Fibroblast of pulmonary artery (primary cell): Measurements from ENCODE around the gene SLAIN2.
"Not testable (repeated sequence)": the region's sequence is repeated elsewhere in the genome, so short reads cannot be mapped to it uniquely, and the experiment has no call there.

Source experiments
- DNase-seq: peaks from one replicate; pipeline ENCODE4 v3.0.0-alpha.2; 2010; ENCODE audit warnings: low read depth
- H3K4me3 ChIP-seq: replicated peaks from 2 replicates; pipeline ENCODE4 v1.5.1; 2011; ENCODE audit warnings: low read depth, mild to moderate bottlenecking, control low read depth, low read length, moderate library complexity
- TF ChIP-seq, protein P1 (sequence below): IDR thresholded peaks from 2 replicates; pipeline ENCODE4 v1.5.1; 2011; ENCODE audit warnings: mild to moderate bottlenecking, control low read depth, low read length, inconsistent platforms; ENCODE audit errors: missing control alignments

SLAIN2 gene

DNA sequence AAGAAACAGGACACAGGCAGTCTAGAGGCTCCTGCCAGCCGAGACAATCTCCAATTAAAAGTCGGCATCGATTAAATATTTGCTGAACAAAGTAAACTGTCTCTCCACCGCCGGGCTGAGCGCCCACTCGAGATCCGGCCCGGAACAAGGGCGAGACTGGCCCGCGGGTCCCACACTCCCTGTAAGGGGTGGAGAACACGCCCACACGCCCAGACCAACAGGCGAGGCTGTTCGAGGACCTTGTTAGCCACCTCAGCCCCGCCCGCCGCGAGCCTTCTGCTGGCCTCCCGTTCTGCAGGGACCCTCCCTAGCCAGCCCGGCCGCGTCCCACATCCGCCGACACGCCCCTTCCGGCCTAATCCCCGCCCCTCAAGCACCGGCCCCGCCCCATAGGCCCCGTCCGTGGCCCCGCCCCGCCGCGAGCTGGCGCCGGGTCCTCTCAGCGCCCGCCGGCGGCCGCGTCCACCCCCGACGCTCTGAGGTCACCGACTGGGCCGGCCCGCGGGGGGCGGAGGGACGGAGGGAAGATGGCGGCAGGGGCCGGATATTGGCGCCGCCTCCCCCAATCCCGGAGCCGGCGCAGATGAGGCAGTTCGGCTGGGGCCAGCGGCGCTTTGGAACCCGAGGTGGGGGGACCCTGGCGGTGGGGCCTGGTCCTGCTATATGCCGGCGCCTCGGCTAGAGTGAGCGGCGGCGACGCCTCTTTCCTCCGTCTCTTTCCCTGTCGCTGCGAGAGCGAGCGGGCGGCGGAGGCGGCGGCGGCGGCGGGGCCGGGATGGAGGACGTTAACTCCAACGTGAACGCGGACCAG is at the start of gene SLAIN2:
TSS of gene SLAIN2 (plus strand) at position 565 of the 811 bp plus-strand sequence. CDS start at position 776, 211 bp downstream.
- peak; percentile 99 for DNase-seq
- peak within 1 kb of the TSS; percentile 90 for H3K4me3 ChIP-seq
- TF ChIP-seq, protein P1, sequence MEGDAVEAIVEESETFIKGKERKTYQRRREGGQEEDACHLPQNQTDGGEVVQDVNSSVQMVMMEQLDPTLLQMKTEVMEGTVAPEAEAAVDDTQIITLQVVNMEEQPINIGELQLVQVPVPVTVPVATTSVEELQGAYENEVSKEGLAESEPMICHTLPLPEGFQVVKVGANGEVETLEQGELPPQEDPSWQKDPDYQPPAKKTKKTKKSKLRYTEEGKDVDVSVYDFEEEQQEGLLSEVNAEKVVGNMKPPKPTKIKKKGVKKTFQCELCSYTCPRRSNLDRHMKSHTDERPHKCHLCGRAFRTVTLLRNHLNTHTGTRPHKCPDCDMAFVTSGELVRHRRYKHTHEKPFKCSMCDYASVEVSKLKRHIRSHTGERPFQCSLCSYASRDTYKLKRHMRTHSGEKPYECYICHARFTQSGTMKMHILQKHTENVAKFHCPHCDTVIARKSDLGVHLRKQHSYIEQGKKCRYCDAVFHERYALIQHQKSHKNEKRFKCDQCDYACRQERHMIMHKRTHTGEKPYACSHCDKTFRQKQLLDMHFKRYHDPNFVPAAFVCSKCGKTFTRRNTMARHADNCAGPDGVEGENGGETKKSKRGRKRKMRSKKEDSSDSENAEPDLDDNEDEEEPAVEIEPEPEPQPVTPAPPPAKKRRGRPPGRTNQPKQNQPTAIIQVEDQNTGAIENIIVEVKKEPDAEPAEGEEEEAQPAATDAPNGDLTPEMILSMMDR = peak; percentile 10

GRCh38 chr4:48292218-48292790 is 49.0 kb upstream of the SLAIN2 start:
- not testable (repeated sequence) for DNase-seq, H3K4me3 ChIP-seq

DNA sequence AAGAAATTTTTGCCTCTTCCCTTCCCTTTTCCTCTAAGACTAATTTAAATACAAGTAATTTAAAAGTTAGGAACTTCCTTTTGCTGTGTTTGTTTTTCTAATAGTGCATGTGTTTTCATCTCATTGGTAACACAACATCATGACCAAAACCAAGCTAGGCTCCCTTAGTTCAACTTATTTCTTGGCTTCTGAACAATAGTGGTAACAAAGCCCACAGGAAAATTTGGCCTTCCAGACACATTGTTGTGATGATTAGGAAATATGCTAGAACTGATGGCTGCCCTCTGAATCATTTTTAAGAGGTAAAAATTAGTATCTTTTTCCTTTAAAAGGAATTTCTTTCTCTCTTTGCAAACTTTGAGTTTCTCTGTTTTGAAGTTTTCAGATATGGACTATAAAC is 46.2 kb upstream of the SLAIN2 start:
- peak; percentile 29 for DNase-seq
- H3K4me3 ChIP-seq = no peak overlapping the region
- TF ChIP-seq, protein P1 = no peak

DNA sequence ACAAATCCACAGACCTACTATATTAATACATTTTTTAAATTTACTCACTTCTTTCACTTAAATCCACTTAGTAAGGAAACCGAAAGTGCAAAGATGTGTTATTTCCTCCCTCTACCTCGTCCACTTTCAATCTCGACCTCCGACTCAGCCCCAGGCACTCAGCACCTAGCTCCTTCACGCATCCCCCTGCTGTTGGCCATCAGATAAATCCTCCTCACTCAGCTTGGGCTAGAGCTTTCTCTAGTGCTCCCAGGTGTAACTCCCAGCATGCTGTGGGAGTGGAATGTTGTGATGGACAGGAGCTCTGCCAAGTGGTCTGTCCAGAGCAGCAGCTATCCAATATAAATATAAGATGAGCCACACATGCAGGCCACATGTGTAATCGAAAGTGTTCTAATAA is 45.0 kb upstream of the SLAIN2 start:
- no peak overlapping the region for H3K4me3 ChIP-seq
- TF ChIP-seq, protein P1 = no peak
- no peak for DNase-seq

DNA sequence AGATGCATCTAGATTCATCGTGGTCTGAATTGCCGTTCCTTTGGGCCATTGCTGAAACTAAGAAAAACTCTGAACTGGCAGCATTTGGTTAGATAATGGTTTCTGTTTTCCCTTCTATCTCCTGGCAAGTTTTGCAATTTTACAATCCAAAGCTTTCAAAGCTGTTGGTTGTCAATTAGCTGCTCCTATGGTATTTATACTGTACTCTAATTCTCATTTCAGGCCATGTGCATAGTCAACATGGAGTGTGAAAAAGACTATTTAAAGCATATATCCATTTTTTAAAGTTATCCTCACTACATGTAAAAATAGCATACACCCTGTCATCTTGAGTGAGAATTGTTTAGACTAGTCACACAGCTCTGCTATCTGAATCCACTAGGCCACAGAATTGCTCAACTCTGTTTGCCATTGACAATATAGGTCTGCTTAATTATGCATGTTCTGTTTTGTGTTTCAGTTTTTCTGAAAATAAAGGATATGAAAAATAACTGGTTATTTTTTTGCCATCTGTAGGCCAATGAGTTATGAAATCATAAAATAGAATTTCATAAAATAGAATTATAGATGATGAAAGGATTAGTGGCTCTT is 44.0 kb upstream of the SLAIN2 start:
- DNase-seq = no peak
- TF ChIP-seq, protein P1 = no peak
- no peak overlapping the region for H3K4me3 ChIP-seq

DNA sequence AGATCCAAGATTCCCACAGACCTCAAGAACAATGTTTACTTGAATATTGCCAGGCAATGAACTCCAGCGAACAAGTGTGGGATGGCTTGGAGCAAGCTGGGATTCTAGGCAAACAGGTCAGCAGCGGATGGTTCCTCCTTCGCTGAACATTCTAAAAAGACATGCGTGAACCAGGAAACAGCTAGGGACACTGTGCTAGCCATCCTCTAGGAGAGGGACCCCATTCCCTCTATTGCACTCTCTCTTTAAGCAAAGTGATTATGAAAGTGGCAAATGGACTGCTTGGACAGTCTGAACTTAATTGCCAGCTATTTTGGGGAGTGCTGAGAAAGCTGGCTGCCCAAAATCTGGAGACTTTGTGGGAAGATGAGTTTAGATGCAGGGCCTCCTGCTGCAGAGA is 41.8 kb upstream of the SLAIN2 start:
- H3K4me3 ChIP-seq = no peak overlapping the region
- TF ChIP-seq, protein P1 = no peak
- no peak for DNase-seq

- H3K4me3 ChIP-seq = no peak overlapping the region
- TF ChIP-seq, protein P1 = no peak
- DNase-seq = no peak
Measured at GRCh38 chr4:48300004-48300403, 41.3 kb upstream of the SLAIN2 start.
